Activated CD8-positive, alpha-beta T cell treated with anti-CD3 and anti-CD28 coated beads, Interleukin-2, amount 10 ng/mL, durations not matched to agents 7 days and 5 days (primary cell): ENCODE measurements around the gene SLC24A3. TPM values are rescaled to one million over a fixed set of nuclear protein-coding genes. Genes with fewer than 3 reads are reported as not detected.

Source experiments
- ATAC-seq: fragments of 150-1000 bp; cut with Tn5 transposase; one replicate; pipeline ENCODE4 v1.10.0; 2021; ENCODE audit warnings: moderate library complexity
- CTCF ChIA-PET: fragments of 350-600 bp; sonication (Branson Sonifier 250); formaldehyde crosslinking; loops from one replicate; lab custom pipeline; 2021; ENCODE audit warnings: antibody characterized with exemption; lab: Charles Lee
- POLR2A ChIA-PET: fragments of 350-600 bp; sonication (Branson Sonifier 250); formaldehyde crosslinking; loops from one replicate; lab custom pipeline; 2021; ENCODE audit warnings: antibody characterized with exemption; lab: Charles Lee
- DNase-seq: peaks from one replicate; pipeline ENCODE4 v3.0.0-alpha.2; 2020
- H3K27ac Mint-ChIP-seq: one replicate; pipeline ENCODE4 v1.8.0; 2021; ENCODE audit warnings: mild to moderate bottlenecking, mixed read lengths
- H3K27me3 Mint-ChIP-seq: one replicate; pipeline ENCODE4 v1.8.0; 2021; ENCODE audit warnings: low read depth, mixed read lengths
- H3K36me3 Mint-ChIP-seq: one replicate; pipeline ENCODE4 v1.8.0; 2021; ENCODE audit warnings: low read depth, mixed read lengths
- H3K4me1 Mint-ChIP-seq: one replicate; pipeline ENCODE4 v1.8.0; 2021; ENCODE audit warnings: low read depth, mixed read lengths
- H3K4me3 Mint-ChIP-seq: one replicate; pipeline ENCODE4 v1.8.0; 2021; ENCODE audit warnings: mild to moderate bottlenecking, mixed read lengths
- H3K9me3 Mint-ChIP-seq: one replicate; pipeline ENCODE4 v1.8.0; 2022; ENCODE audit warnings: mixed read lengths; ENCODE audit not compliant: insufficient read depth
- total RNA-seq, 2 experiments: library from RNA; stranded (reverse); gene quantifications; one replicate each; pipeline ENCODE4 v1.2.3, GENCODE V29; 2021

SLC24A3 gene
- total RNA-seq, 2 experiments from 2014 or later, result not detected

DNA sequence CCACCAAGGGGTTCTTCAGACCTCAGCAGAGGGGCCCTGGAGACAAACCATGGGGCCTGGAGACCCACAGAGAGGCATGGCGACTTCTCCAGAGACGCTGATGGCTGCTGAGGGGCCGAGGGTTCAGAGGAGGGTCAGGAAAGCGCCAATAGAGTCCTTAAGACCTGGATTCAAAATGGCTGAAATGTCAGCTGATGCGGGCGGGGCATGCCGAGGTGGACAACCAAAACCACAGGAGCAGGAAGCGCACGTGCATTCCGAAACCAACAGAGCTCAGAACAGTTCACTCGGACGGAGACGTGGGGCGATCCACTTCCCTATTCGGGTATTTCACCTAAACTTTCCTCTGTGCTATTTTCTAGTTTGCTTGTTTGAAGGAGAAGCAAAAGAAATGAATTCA lies 445.7 kb downstream of the SLC24A3 start:
- ChIA-PET CTCF (no interaction called here), POLR2A (no interaction called here)
- Mint-ChIP-seq H3K36me3 (no peaks in the 10 kb centered on the region), H3K9me3 (no peaks in the 10 kb centered on the region), H3K4me1 (peaks cover 2% of the 10 kb centered on the region), H3K27me3 (peaks cover 2% of the 10 kb centered on the region), H3K4me3 (no peak overlapping the region), H3K27ac (no peak overlapping the region)
- ATAC-seq (no peak), DNase-seq (no peak)

DNA sequence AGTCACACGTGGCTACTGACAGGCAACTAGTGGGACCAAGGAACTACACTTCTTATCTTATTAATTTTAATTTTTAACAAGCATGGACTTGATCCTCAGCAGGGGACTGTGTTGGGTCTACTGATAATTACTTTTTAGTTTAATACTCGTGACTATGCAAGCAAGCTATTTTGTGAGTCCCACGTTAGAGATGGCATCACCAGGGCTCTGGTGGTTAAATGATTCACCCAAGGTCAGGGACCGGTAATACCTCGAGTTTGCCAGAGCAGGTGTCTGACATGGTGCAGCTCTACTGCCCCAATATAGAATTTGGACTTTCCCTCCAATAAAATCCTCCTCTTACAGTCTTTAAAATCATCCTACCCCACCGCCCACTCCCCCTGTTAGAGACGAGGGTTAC lies 447.0 kb downstream of the SLC24A3 start:
- no peak for ATAC-seq
- ChIA-PET CTCF (no interaction called here), POLR2A (no interaction called here)
- DNase-seq, result no peak
- H3K27me3 Mint-ChIP-seq, result peaks cover 2% of the 10 kb centered on the region
- peaks cover 2% of the 10 kb centered on the region for H3K4me1 Mint-ChIP-seq
- H3K27ac Mint-ChIP-seq, result no peak overlapping the region
- no peaks in the 10 kb centered on the region for H3K9me3 Mint-ChIP-seq
- no peaks in the 10 kb centered on the region for H3K36me3 Mint-ChIP-seq
- no peak overlapping the region for H3K4me3 Mint-ChIP-seq

DNA sequence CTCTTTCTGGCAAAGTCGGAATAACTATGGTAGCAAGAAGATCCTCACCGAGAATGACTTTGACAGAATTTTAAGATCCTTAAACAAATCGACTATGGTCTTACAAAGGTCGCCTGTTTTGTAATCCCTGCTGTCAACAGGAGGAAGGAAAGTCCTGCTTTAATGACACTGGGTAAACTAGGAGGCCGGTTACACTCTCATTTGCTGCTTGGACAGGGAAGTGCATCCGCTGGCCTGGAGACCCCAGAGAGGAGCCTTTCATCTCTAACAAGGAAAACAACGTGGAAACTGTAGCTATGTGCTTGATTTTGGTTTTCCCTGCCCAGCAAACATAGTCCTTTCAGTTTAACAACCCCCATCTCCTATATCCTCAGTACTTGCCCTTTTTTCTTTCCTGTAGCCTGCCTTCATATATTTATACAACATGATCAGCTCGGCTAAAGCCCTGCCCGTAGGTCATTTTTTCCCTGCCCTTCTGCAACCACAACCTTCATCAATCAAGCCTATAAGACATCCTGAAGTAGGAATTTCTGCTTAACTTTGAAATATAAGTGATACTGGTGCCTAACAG lies 448.5 kb downstream of the SLC24A3 start:
- H3K27ac Mint-ChIP-seq, result no peak overlapping the region
- peaks cover 2% of the 10 kb centered on the region for H3K27me3 Mint-ChIP-seq
- no peak for ATAC-seq
- H3K4me1 Mint-ChIP-seq, result peaks cover 2% of the 10 kb centered on the region
- POLR2A ChIA-PET, result no interaction called here
- H3K36me3 Mint-ChIP-seq, result no peaks in the 10 kb centered on the region
- DNase-seq, result no peak
- CTCF ChIA-PET, result interaction anchor here (0.8 to 4.2 kb wide), 4 partner anchors 15 to 454 kb away, joined by 3 to 24 read pairs (median 10); no protein-coding TSS in a partner anchor
- no peaks in the 10 kb centered on the region for H3K9me3 Mint-ChIP-seq
- no peak overlapping the region for H3K4me3 Mint-ChIP-seq

DNA sequence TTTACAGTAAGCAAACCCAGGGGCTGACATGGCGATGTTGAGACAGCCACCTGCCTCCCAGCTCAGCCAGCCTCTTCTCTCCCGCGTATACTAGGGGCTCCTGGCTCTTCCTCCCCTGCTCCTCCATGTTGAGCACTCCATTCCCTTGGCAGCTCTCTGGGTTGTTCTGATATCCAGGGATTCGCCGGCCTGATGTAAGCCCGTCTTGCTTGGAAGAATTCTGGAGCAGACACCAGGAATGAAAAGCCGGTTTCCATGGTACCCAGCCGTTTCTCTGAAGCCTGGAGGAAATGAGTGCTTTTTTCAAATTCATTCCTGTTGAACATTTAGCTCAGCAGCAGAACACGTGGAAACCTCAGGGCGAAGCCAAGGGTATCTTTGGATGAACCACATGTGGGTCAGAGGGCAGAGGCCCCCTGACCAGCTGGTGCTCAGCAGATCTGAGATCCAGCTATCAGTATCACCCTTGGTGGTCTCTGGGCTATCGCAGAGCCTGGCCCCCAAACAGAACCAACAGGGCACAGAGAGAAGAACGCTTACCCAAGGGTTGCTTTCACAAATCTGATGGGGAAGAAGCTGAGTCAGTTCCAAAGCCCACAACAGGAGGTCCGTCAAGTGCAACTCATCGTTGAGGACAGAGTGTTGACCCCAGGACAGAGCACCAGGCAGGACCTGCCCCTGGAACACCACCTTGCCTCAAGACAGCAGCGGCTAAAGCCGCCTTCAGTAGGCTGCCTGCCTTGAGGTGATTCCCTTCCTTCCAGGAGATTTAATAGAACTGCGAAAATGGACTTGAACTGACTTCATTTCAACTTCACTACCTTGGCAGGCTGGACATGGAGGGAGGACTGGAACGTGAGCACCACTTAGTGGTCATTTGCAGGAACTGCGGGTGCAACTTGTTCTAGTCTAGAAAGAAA lies 449.5 kb downstream of the SLC24A3 start:
- POLR2A ChIA-PET, result no interaction called here
- ATAC-seq (peak; percentile 47), DNase-seq (peak; percentile 64)
- Mint-ChIP-seq H3K4me1 (peaks cover 2% of the 10 kb centered on the region), H3K36me3 (no peaks in the 10 kb centered on the region), H3K9me3 (no peaks in the 10 kb centered on the region), H3K27me3 (no peaks in the 10 kb centered on the region), H3K4me3 (no peak overlapping the region), H3K27ac (no peak overlapping the region)
- CTCF ChIA-PET, result interaction anchor here (0.8 to 4.2 kb wide), 6 partner anchors 11 to 455 kb away, joined by 3 to 24 read pairs (median 4); no protein-coding TSS in a partner anchor

DNA sequence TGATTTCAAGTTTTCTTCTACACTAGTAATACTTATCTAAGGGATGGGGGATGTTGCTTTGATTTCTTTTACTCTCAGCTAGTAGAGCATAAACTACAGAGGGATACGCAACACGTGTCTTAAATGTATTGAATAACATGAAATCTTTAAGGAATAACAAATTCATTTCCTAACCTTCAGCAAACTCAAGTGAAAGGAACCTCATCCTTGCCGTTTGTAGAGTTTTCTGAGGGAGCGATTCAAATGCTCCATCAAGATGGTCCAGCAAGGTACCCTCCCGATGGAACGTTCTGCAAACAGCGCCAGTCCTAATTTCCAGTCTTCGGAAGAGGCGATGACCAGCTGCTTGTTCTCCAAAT lies 450.2 kb downstream of the SLC24A3 start:
- Mint-ChIP-seq H3K9me3 (no peaks in the 10 kb centered on the region), H3K4me3 (no peak overlapping the region), H3K27me3 (no peaks in the 10 kb centered on the region), H3K36me3 (no peaks in the 10 kb centered on the region), H3K27ac (no peak overlapping the region), H3K4me1 (peaks cover 2% of the 10 kb centered on the region)
- DNase-seq (no peak), ATAC-seq (no peak)
- ChIA-PET CTCF (interaction anchor here (0.9 to 4.2 kb wide), 5 partner anchors 10 to 456 kb away, joined by 3 to 24 read pairs (median 5); no protein-coding TSS in a partner anchor), POLR2A (no interaction called here)

DNA sequence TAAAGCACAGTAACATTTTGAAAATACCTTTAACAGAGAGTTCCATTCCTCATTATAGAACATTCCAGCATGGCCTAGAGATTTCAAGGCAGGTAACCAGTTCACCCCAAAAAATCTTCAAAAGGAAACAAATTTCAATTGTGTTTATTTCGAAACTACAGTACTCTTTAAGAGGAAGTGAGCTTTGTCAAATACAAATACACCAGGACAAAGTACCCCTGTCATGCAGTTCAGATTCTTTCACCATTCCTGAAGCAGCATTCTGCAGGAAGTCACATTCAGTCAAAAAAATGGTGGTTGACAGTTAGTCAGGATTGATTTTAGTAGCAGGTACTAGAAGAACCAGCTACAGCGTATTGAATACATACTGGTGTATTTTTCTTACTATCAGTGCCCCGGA lies 456.0 kb downstream of the SLC24A3 start:
- ChIA-PET CTCF (no interaction called here), POLR2A (no interaction called here)
- no peak for DNase-seq
- Mint-ChIP-seq H3K4me1 (no peaks in the 10 kb centered on the region), H3K27me3 (peaks cover 7% of the 10 kb centered on the region), H3K36me3 (no peaks in the 10 kb centered on the region), H3K4me3 (no peak overlapping the region), H3K27ac (no peak overlapping the region), H3K9me3 (no peaks in the 10 kb centered on the region)
- ATAC-seq, result no peak

DNA sequence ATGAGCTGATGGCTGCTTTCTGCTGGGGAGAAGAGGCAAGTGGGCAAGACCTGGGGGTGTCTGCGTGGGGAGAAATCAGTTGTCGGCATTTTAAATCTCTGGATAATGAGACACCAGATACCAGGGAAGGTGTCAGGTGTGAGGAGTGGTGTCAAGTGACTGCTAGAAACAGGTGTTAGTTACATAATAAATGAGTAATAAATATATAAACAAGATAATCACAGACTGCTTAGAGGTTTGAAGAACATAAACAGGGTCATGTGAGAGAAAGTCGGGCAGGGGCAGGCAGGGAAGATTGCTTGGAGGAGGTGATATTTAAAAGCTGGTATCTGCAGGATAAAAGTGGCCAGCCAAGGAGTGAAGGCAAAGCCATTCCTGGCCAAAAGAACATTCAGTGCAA lies 458.4 kb downstream of the SLC24A3 start:
- ATAC-seq, result no peak
- CTCF ChIA-PET, result no interaction called here

DNA sequence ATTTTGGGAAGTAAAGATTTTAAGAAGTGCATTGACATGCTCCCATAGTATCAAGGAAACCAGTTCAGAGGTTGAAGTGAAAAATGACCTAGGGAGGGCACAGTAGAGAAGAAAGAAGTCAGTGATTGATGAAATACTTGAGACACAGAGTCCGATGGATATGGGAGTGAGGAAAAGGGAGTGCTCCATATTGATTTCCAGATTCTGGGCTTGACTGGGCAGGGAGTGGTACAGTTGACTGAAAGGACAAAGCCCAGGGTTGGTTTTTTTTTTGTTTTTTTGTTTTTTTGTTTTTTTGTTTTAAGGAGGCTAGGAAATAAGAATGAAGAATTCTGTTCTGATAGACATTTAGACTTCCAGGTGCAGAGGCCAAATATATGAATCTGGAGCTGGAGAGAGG lies 458.9 kb downstream of the SLC24A3 start:
- no peaks in the 10 kb centered on the region for H3K4me1 Mint-ChIP-seq
- DNase-seq (no peak), ATAC-seq (no peak)
- ChIA-PET POLR2A (no interaction called here), CTCF (no interaction called here)
- no peak overlapping the region for H3K27ac Mint-ChIP-seq
- peaks cover 7% of the 10 kb centered on the region for H3K27me3 Mint-ChIP-seq
- H3K36me3 Mint-ChIP-seq, result no peaks in the 10 kb centered on the region
- H3K9me3 Mint-ChIP-seq, result no peaks in the 10 kb centered on the region
- H3K4me3 Mint-ChIP-seq, result no peak overlapping the region

More for the DNA sequence above, 458.4 kb downstream of the SLC24A3 start:
- H3K27ac Mint-ChIP-seq, result no peak overlapping the region
- no peaks in the 10 kb centered on the region for H3K9me3 Mint-ChIP-seq
- DNase-seq, result no peak
- no peaks in the 10 kb centered on the region for H3K4me1 Mint-ChIP-seq
- no peaks in the 10 kb centered on the region for H3K36me3 Mint-ChIP-seq
- H3K4me3 Mint-ChIP-seq, result no peak overlapping the region
- peaks cover 7% of the 10 kb centered on the region for H3K27me3 Mint-ChIP-seq
- POLR2A ChIA-PET, result no interaction called here

DNA sequence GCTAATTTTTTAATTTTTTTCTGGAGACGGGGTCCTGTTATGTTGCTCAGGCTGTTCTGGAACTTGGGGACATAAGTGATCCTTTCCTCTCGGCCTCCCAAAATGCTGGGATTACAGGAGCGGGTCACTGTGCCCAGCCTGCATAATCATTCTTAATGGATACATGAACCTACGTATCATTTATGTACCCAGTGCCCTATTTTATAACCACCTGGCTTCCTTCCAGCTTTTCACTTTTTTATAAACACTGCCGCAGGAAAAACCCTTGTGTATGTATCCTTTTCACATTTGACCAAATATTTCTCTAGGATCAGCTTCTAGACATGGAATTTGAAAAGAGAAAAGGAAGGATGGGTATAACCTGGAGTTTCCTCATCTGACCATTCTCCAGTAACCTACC lies 460.1 kb downstream of the SLC24A3 start:
- Mint-ChIP-seq H3K4me3 (no peak overlapping the region), H3K27me3 (peaks cover 7% of the 10 kb centered on the region), H3K4me1 (no peaks in the 10 kb centered on the region), H3K27ac (no peak overlapping the region), H3K9me3 (no peaks in the 10 kb centered on the region), H3K36me3 (no peaks in the 10 kb centered on the region)
- no peak for ATAC-seq
- no peak for DNase-seq
- ChIA-PET CTCF (interaction anchor here (0.9 to 1.2 kb wide), 2 partner anchors 10 to 21 kb away, joined by 3 to 4 read pairs; no protein-coding TSS in a partner anchor), POLR2A (no interaction called here)

DNA sequence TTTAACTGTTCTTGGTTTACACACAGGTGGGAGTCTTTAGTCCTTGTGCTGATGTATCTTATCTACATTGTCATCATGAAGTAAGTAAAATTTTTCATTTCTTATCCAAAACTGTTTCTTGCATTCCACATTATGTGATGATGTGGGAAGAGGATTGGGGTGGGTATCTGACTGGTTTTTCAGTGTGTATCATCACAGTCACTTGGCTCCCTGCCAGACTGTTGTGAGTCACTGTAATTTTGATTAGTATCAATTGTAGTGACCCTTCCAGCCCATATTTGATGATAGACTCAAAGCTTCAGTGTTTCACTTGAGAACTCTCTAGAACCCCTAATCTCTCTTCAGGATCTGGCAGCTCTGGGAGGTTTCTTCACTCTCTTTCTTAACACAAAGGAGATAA lies 461.1 kb downstream of the SLC24A3 start:
- no peaks in the 10 kb centered on the region for H3K9me3 Mint-ChIP-seq
- H3K27me3 Mint-ChIP-seq, result peaks cover 7% of the 10 kb centered on the region
- H3K4me1 Mint-ChIP-seq, result no peaks in the 10 kb centered on the region
- DNase-seq (no peak), ATAC-seq (no peak)
- ChIA-PET CTCF (interaction anchor here (0.9 kb wide), 1 partner anchor 11 kb away, joined by 4 read pairs; no protein-coding TSS in a partner anchor), POLR2A (no interaction called here)
- H3K36me3 Mint-ChIP-seq, result no peaks in the 10 kb centered on the region
- H3K27ac Mint-ChIP-seq, result no peak overlapping the region
- H3K4me3 Mint-ChIP-seq, result no peak overlapping the region

DNA sequence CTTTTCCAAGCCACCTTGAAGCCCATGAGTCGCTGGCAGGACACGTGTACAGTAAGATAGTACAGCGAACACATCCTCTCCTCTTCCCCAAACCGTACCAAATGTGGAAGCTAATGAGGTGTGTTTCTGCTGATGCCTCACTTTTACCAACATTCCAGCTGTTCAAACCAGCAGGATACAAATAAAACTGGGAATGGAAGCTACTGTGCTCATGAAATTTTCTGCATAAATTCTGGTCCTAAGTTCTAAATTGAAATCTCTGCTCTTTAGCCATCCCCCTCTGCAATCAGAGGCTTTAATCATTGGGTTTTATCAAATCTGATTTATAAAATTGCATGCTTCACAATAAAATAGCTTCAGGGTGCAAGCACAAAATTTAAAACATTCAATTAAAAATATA lies 463.8 kb downstream of the SLC24A3 start:
- Mint-ChIP-seq H3K4me3 (no peak overlapping the region), H3K36me3 (no peaks in the 10 kb centered on the region), H3K27me3 (peaks cover 6% of the 10 kb centered on the region), H3K9me3 (no peaks in the 10 kb centered on the region), H3K27ac (no peak overlapping the region), H3K4me1 (no peaks in the 10 kb centered on the region)
- ChIA-PET CTCF (interaction anchor here (1.1 kb wide), 1 partner anchor 15 kb away, joined by 3 read pairs; no protein-coding TSS in a partner anchor), POLR2A (no interaction called here)
- no peak for ATAC-seq
- DNase-seq, result no peak

DNA sequence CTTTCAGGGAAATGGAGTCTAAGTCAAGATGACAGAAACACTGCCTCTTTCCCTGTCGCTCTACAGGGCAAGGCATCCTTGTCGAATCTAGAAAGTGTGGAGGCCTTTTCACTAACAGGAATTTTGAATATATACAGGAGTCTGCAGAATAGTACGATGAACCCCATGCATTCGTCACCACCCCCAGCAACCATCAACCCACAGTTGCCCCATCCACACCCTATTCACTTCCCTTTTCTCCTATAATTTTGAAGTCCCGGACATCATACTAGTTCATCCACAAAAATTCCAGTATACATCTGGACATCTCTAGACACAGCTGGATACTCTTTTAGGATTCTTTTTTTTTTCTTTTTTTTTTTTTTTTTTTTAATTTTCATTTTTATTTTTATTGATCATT lies 464.9 kb downstream of the SLC24A3 start:
- ATAC-seq (no peak), DNase-seq (no peak)
- Mint-ChIP-seq H3K27ac (no peak overlapping the region), H3K36me3 (no peaks in the 10 kb centered on the region), H3K9me3 (no peaks in the 10 kb centered on the region), H3K27me3 (no peaks in the 10 kb centered on the region), H3K4me3 (no peak overlapping the region), H3K4me1 (no peaks in the 10 kb centered on the region)
- ChIA-PET POLR2A (no interaction called here), CTCF (no interaction called here)
